Activated T-helper 2 cell treated with anti-CD3 and anti-CD28 coated beads, Interferon-gamma antibody, Interleukin-2, Interleukin-4, amounts not matched to agents 10 μg/mL and 5 μg/mL and 100 μg/mL, durations not matched to agents 14 hours and 24 hours and 36 hours (primary cell): Measurements from ENCODE around the gene URM1. TPM values are rescaled to one million over a fixed set of nuclear protein-coding genes. Genes with fewer than 3 reads are reported as not detected.
"Not testable (repeated sequence)": the region's sequence is repeated elsewhere in the genome, so short reads cannot be mapped to it uniquely, and the experiment has no call there.

Source experiments
- DNase-seq: peaks from one replicate; pipeline ENCODE4 v3.0.0; 2021; ENCODE audit warnings: low spot score
- H3K27ac Mint-ChIP-seq: one replicate; pipeline ENCODE4 v1.8.0; 2021; ENCODE audit warnings: mixed read lengths
- H3K27me3 Mint-ChIP-seq: one replicate; pipeline ENCODE4 v1.8.0; 2021; ENCODE audit warnings: low read depth, mixed read lengths
- H3K36me3 Mint-ChIP-seq: one replicate; pipeline ENCODE4 v1.8.0; 2021; ENCODE audit warnings: low read depth, mixed read lengths
- H3K4me1 Mint-ChIP-seq: one replicate; pipeline ENCODE4 v1.8.0; 2021; ENCODE audit warnings: low read depth, mixed read lengths
- H3K4me3 Mint-ChIP-seq: one replicate; pipeline ENCODE4 v1.8.0; 2021; ENCODE audit warnings: low read depth, mild to moderate bottlenecking, moderate library complexity, mixed read lengths
- H3K9me3 Mint-ChIP-seq: one replicate; pipeline ENCODE4 v1.8.0; 2021; ENCODE audit warnings: mixed read lengths
- intact Hi-C: fragments of 100-400 bp; cut with micrococcal nuclease; formaldehyde crosslinking; loops from one replicate; pipeline ENCODE4 v1.15.1; 2023
- total RNA-seq: library from RNA; stranded (reverse); gene quantifications from 2 replicates; pipeline ENCODE4 v1.2.3, GENCODE V29; 2022

The URM1 gene
- total RNA-seq, 1 donor from 2014 or later = 78.7 TPM

DNA sequence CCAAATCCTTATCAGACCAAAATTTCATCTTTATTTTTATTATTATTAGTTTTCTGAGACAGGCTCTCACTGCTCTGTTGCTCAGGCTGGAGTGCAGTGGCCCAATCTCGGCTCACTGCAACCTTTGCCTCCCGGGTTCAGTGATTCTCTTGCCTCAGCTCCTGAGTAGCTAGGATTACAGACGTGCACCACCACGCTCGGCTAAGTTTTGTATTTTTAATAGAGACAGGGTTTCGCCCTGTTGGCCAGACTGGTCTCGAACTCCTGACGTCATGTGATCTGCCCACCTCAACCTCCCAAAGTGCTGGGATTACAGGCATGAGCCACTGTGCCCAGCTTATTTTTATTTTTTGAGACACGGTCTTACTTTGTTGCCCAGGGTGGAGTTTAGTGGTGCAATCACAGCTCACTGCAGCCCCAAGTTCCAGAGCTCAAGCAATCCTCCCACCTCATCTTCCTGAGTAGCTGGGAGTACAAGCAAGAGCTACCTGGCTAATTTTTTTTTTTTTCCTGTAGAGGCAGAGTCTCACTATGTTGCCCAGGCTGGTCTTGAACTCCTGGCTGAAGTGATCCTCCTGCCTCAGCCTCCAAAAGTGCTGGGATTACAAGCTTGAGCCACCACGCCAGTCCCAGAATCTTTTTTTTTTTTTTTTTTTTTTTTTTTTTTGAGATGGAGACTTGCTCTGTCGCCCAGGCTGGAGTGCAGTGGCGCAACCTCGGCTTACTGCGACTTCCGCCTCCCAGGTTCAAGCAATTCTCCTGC, 32.1 kb upstream of the URM1 start:
- peak overlapping the region; percentile 89 for H3K27ac Mint-ChIP-seq
- H3K36me3 Mint-ChIP-seq, intact Hi-C loops, H3K27me3 Mint-ChIP-seq, H3K9me3 Mint-ChIP-seq, H3K4me1 Mint-ChIP-seq, DNase-seq: not testable (repeated sequence)
- peak overlapping the region; percentile 89 for H3K4me3 Mint-ChIP-seq

DNA sequence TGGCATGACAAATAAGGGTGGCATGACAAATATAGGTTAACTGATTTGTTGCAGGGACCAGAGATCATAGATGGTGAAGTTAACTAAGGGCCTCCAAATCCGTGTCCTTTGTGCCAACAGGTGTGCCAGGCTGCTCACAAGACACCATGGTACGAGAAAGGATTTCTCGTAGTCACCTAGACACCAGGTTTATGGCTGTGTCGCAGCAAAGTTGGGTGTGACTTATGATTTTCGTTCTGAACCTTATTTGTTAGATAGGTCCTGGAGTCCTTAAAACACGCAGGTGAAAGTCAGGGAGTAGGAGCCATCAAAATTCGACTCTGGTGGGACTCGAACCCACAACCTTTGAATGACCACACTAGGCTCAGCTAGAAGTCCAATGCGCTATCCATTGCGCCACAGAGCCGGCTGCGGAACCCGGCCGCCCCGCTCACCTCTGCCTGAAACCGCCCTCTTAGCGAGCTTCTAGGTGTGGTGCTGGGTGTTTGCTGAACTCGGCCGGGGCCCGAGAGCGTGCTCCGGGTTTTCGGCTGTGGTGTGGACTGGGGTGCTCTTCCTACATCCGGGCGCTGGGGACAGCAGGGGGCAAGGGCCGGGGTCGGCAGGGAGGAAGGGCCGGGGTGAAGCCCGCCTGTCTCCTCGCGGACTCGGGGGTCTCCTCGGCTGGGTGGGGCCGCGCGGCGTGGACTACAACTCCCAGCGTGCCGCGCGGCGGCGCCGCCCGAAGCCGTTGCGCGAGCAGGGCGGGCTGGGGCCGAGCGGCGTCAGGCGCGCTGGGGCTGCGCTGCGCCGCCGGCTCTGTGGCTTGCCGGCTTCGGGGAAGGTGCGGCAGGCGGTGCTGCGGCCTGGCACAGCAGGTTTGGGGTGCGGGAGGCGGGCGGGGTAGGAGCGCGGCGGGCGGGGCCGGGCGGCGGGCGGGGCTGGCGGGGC, 31.1 kb upstream of the URM1 start, which contains the start of gene SLC27A4:
Gene SLC27A4, plus strand, starts transcription at position 767 of the 930 bp plus-strand sequence. CDS start 2,606 bp downstream, outside the sequence.
- Mint-ChIP-seq H3K27me3 (no peaks in the 10 kb centered on the region), H3K27ac (peak within 1 kb of the TSS; percentile 89), H3K9me3 (no peaks in the 10 kb centered on the region), H3K4me1 (peaks cover 7% of the 10 kb centered on the region), H3K4me3 (peak within 1 kb of the TSS; percentile 89), H3K36me3 (peaks cover 14% of the 10 kb centered on the region)
- DNase-seq = peak; percentile 81
- intact Hi-C loops = loop anchor here (1.0 to 5.0 kb wide), 3 partner anchors 18 to 148 kb away; partner anchors contain the start of genes CIZ1, COQ4, GOLGA2 and SWI5

DNA sequence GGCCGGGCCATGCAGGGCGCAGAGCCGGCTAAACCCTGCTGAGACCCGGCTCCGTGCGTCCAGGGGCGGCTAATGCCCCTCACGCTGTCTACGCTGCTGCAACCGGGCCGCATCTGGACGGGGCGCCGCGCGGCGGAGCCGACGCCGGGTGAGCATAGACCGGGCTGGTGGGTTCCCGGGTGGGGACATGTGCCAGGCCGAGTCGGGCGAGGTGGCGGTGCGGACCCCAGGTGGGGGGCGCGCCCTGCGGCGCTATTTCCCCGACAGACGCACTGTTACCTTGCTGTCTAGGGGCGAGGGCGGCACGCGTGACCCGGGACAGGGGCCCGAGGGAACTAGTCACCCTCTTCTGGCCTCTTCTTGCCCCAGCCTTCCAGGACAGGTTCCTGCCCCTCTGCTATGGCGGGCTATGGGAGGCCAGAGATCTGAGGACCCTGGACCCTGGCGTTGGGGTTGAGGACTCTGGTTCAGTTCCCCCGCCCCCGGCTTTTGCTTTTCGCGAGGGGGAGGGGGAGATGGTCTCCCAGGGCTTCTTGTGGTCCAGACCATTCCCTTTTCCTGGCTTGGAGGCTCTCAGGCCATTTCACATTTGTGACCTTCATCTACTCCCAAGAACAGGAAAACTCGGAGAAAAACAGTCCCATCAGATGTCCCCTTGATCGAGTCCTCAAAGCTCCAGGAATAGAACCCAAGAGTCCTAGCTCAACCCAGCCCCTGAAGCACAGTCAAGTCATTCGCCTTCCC, 30.3 kb upstream of the URM1 start:
- intact Hi-C loops = loop anchor here (1.0 to 5.0 kb wide), 4 partner anchors 19 to 149 kb away; partner anchors contain the start of genes CIZ1, COQ4, GOLGA2 and SWI5
- Mint-ChIP-seq H3K9me3 (no peaks in the 10 kb centered on the region), H3K4me1 (peaks cover 7% of the 10 kb centered on the region), H3K27ac (peak overlapping the region; percentile 81), H3K27me3 (no peaks in the 10 kb centered on the region), H3K4me3 (peak overlapping the region; percentile 89), H3K36me3 (peaks cover 14% of the 10 kb centered on the region)
- no peak for DNase-seq

DNA sequence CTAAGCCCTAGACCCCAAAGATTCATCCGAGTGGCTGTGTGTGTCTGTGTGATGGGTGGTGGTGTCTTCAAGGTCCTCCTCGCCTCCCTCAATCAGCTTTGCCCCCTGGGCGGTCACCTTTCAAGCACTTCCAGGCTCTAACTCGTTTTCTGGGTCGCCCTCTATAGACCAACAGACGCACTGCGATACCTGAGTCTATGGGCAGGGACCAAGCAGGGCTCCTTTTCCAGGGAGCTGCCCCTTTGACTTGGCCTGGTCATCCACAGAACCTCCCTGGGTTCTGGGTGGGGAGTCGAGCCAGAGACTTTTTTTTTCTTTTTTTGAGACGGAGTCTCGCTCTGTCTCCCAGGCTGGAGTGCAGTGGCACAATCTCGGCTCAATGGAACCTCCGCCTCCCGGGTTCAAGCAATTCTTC, 29.7 kb upstream of the URM1 start:
- Mint-ChIP-seq H3K27ac (peak overlapping the region; percentile 81), H3K9me3 (no peaks in the 10 kb centered on the region)

DNA sequence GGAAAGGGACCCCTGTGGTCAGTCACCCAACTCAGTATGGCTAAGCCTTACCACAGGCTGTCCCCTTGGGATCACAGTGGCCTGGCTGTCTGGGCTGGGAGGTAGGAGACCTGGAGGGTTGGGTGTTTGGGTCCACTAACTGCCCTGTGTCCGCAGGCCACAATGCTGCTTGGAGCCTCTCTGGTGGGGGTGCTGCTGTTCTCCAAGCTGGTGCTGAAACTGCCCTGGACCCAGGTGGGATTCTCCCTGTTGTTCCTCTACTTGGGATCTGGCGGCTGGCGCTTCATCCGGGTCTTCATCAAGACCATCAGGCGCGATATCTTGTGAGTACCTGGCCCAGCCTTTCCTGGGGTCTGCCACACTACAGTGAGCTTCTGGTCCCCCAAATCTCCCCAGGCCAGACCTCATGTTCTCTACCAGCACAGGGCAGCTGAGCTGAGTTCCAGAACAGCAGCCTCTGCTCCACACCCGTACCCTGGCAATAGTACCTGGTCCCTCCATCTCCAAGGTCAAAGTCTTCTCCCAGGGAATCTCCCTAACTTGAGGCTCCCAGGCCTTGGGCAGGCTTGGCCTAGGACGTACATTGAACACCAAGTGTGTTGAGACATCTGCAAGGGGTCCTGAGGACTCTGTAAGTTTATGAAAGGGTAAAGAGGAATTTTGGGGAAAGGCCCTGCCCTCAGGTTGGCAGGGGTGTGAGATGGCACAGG, 28.0 kb upstream of the URM1 start:
- intact Hi-C loops = loop anchor here (5.0 kb wide), 1 partner anchor 151 kb away; the partner anchor contains the start of gene CIZ1
- Mint-ChIP-seq H3K27me3 (no peaks in the 10 kb centered on the region), H3K9me3 (no peaks in the 10 kb centered on the region)

More for the DNA sequence above, 29.7 kb upstream of the URM1 start:
- peaks cover 7% of the 10 kb centered on the region for H3K4me1 Mint-ChIP-seq
- peaks cover 14% of the 10 kb centered on the region for H3K36me3 Mint-ChIP-seq
- no peaks in the 10 kb centered on the region for H3K27me3 Mint-ChIP-seq
- H3K4me3 Mint-ChIP-seq = peak overlapping the region; percentile 89
- DNase-seq = peak; percentile 68
- intact Hi-C loops = loop anchor here (1.0 to 5.0 kb wide), 2 partner anchors 46 to 149 kb away; partner anchors contain the start of gene CIZ1

DNA sequence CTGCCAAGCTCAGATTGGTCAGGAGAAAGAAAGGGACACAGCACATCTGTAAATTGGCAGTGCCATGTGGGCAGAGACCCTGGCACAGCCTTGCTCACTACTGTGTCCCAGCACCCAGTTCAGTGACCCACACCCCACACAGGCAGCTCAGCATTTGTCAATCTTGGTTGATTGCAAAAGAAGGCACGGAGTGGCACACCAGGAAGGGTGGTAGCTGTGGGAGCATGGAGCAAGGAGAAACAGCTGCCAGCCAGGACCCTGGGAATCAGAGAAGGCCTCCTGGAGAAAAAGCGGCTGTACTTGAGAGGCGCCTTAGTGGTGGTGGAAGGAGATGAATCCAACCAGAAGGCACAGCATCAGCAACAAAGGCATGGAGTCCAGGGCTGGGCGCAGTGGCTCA, 27.3 kb upstream of the URM1 start:
- DNase-seq = no peak
- Mint-ChIP-seq H3K36me3 (peaks cover 21% of the 10 kb centered on the region), H3K4me1 (peaks cover 7% of the 10 kb centered on the region), H3K27me3 (no peaks in the 10 kb centered on the region), H3K27ac (no peak overlapping the region), H3K9me3 (no peaks in the 10 kb centered on the region), H3K4me3 (no peak overlapping the region)
- intact Hi-C loops = loop anchor here (5.0 kb wide), 1 partner anchor 152 kb away; the partner anchor contains the start of gene CIZ1

More for the DNA sequence above, 28.0 kb upstream of the URM1 start:
- H3K4me3 Mint-ChIP-seq = no peak overlapping the region
- peaks cover 7% of the 10 kb centered on the region for H3K4me1 Mint-ChIP-seq
- H3K36me3 Mint-ChIP-seq = peaks cover 18% of the 10 kb centered on the region
- no peak for DNase-seq
- no peak overlapping the region for H3K27ac Mint-ChIP-seq

DNA sequence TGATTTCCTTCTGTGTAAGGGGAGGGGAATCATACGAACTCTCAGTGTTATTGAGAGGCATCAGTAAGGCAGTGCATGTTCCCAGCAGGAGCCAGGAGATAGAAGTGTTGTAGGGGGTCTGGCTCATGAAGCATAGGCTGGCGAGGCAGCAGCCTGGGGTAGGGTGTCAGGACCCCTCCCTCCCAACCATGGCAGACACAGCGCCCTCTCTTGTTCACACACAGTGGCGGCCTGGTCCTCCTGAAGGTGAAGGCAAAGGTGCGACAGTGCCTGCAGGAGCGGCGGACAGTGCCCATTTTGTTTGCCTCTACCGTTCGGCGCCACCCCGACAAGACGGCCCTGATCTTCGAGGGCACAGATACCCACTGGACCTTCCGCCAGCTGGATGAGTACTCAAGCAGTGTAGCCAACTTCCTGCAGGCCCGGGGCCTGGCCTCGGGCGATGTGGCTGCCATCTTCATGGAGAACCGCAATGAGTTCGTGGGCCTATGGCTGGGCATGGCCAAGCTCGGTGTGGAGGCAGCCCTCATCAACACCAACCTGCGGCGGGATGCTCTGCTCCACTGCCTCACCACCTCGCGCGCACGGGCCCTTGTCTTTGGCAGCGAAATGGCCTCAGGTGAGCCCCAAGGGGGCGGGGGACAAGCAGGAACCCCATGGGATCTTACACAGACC, 26.1 kb upstream of the URM1 start:
- Mint-ChIP-seq H3K4me1 (peaks cover 4% of the 10 kb centered on the region), H3K27me3 (no peaks in the 10 kb centered on the region), H3K9me3 (no peaks in the 10 kb centered on the region), H3K36me3 (peaks cover 28% of the 10 kb centered on the region), H3K27ac (no peak overlapping the region), H3K4me3 (no peak overlapping the region)
- DNase-seq = no peak
- intact Hi-C loops = loop anchor here (5.0 kb wide), 1 partner anchor 153 kb away; the partner anchor contains the start of gene CIZ1

DNA sequence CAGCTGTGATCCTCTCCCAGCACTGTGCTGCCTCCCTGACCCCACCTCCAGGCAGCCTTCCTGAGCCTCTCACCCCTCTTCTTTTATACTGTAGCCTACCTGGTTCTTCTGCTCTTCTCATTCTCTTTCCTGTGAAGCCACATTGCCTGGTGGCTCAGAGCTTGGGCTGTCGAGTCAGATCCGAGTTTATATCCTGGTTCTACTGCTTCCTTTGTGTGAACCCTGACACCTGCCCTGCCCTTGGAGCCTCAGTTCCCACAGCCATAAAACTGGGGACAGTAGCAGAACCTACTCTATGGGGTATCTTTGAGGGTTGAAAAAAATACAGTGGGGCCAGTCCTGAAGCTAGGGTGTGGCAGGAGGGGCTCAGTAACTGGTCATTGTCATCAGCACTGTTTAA, 22.0 kb upstream of the URM1 start:
- no peaks in the 10 kb centered on the region for H3K9me3 Mint-ChIP-seq
- no peak for DNase-seq
- no peak overlapping the region for H3K27ac Mint-ChIP-seq
- H3K4me3 Mint-ChIP-seq = no peak overlapping the region
- intact Hi-C loops = no loop called here
- no peaks in the 10 kb centered on the region for H3K27me3 Mint-ChIP-seq
- H3K36me3 Mint-ChIP-seq = peaks cover 30% of the 10 kb centered on the region
- H3K4me1 Mint-ChIP-seq = no peaks in the 10 kb centered on the region

DNA sequence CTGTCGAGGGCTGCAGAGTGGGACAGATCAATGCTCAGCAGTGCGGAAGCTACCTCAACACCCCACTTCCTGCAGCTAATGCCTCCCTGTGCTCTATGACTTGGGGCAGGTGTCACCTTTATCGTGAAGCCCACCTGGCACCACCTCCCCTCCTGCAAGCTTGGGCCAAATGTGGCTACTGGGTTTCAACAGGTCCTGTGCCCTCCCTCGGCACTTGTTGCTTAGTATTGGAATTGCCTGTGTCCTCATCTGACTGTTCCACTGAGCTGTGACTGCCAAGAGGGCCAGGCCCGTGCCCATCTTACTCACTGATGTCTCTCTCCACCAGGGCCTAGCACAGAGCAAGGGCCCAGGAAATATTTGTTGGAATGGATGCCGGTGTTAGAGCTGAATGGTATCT, 21.4 kb upstream of the URM1 start:
- intact Hi-C loops = no loop called here
- DNase-seq = no peak
- Mint-ChIP-seq H3K9me3 (no peaks in the 10 kb centered on the region), H3K27me3 (no peaks in the 10 kb centered on the region), H3K4me3 (no peak overlapping the region), H3K4me1 (no peaks in the 10 kb centered on the region), H3K36me3 (peaks cover 30% of the 10 kb centered on the region), H3K27ac (no peak overlapping the region)

DNA sequence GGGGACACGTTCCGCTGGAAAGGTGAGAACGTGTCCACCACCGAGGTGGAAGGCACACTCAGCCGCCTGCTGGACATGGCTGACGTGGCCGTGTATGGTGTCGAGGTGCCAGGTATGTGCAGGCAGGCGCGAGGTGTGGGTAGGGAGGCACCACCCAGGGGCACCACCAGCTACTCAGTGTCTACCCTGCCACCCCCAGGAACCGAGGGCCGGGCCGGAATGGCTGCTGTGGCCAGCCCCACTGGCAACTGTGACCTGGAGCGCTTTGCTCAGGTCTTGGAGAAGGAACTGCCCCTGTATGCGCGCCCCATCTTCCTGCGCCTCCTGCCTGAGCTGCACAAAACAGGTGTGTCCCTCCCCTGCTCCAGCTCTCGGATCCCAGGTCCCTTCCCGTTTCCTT, 15.7 kb upstream of the URM1 start:
- Mint-ChIP-seq H3K27me3 (no peaks in the 10 kb centered on the region), H3K9me3 (no peaks in the 10 kb centered on the region), H3K27ac (no peak overlapping the region), H3K4me1 (no peaks in the 10 kb centered on the region), H3K4me3 (no peak overlapping the region), H3K36me3 (peaks cover 25% of the 10 kb centered on the region)
- no peak for DNase-seq
- intact Hi-C loops = no loop called here

DNA sequence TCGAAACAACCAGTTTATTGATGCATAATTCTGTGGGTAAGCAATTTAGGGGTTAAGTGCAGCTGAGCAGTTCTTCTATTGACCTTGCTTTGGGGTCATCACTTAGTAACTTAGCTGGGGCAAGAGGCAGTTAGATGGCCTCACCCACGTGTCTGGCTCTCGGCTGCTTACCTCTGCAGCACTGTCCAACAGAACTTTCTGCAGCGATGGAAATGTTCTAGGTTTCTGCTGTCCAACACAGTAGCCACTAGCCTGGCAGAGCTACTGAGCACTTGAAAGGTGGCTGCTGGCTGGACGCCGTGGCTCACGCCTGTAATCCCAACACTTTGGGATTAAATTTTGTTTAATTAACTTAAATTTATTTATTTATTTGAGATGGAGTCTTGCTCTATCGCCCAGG, 13.1 kb upstream of the URM1 start:
- intact Hi-C loops = no loop called here
- H3K27ac Mint-ChIP-seq = no peak overlapping the region
- DNase-seq = no peak
- no peaks in the 10 kb centered on the region for H3K9me3 Mint-ChIP-seq
- no peaks in the 10 kb centered on the region for H3K27me3 Mint-ChIP-seq
- H3K4me3 Mint-ChIP-seq = no peak overlapping the region
- peaks cover 19% of the 10 kb centered on the region for H3K36me3 Mint-ChIP-seq
- peaks cover 10% of the 10 kb centered on the region for H3K4me1 Mint-ChIP-seq
